HepG2 (cell line): Measurements from ENCODE around the gene VARS2. TPM values are rescaled to one million over a fixed set of nuclear protein-coding genes. Genes with fewer than 3 reads are reported as not detected.

Experiments used
- CTCF ChIP-seq: sonication (generic); formaldehyde crosslinking; IDR thresholded peaks from 2 replicates; pipeline ENCODE4 v1.5.0; 2020; ENCODE audit warnings: mild to moderate bottlenecking, missing genetic modification reagents, moderate library complexity
- HIVEP1 ChIP-seq: sonication (generic); formaldehyde crosslinking; IDR thresholded peaks from 2 replicates; pipeline ENCODE4 v1.4.0; 2020; ENCODE audit warnings: mild to moderate bottlenecking, missing genetic modification reagents
- ZNF503 ChIP-seq: sonication (generic); formaldehyde crosslinking; IDR thresholded peaks from 2 replicates; pipeline ENCODE4 v1.4.0; 2020; ENCODE audit warnings: missing genetic modification reagents
- ZSCAN5A ChIP-seq: sonication (generic); formaldehyde crosslinking; IDR thresholded peaks from 2 replicates; pipeline ENCODE4 v1.8.0; 2022; ENCODE audit warnings: mild to moderate bottlenecking, missing genetic modification reagents, borderline replicate concordance
- ZXDC ChIP-seq: sonication (generic); formaldehyde crosslinking; IDR thresholded peaks from 2 replicates; pipeline ENCODE4 v1.5.0; 2020; ENCODE audit warnings: mild to moderate bottlenecking, missing genetic modification reagents
- polyA plus RNA-seq, 8 experiments: library from polyadenylated mRNA; depleted of rRNA in 3 of 8; stranded (reverse) in 7 of 8; unstranded in 1 of 8; fragments of >200 nt; fragmentation: Illumina TruSeq in 4 of 8; extraction: Trizol in 4 of 8; gene quantifications; 2 replicates each; pipeline versions ENCODE4 v1.2.1 to v1.2.3, GENCODE V29; 2011 to 2016; ENCODE audit warnings: low read depth in 4 of 8, missing spikeins in 1 of 8, mixed read lengths in 1 of 8; ENCODE audit not compliant: insufficient read depth in 1 of 8
- total RNA-seq, 5 experiments: library from RNA; depleted of rRNA; stranded (reverse); fragments of >200 nt; fragmentation: Illumina TruSeq; extraction: Trizol; gene quantifications; 2 replicates each; pipeline ENCODE4 v1.2.3, GENCODE V29; 2016; ENCODE audit warnings: low read depth in 1 of 5
- TF ChIP-seq, protein P1 (sequence below): sonication (generic); formaldehyde crosslinking; IDR thresholded peaks from 2 replicates; pipeline ENCODE4 v1.8.0; 2023; ENCODE audit warnings: mild to moderate bottlenecking, missing genetic modification reagents
- TF ChIP-seq, protein P2 (sequence below): IDR thresholded peaks from 2 replicates; pipeline ENCODE4 v1.6.1; 2012; ENCODE audit warnings: low read depth, low read length, improper control_type of control experiment
- TF ChIP-seq, protein P3 (sequence below): fragments of 450-650 bp; IDR thresholded peaks from 2 replicates; pipeline ENCODE4 v1.6.1; 2017; ENCODE audit warnings: mild to moderate bottlenecking

VARS2 gene
- total and polyA plus RNA-seq, 2 of the 13 experiments (the other 11 are each of a cell fraction or from before 2014, with no cell fraction given), result 61.8 to 71.8 TPM

DNA sequence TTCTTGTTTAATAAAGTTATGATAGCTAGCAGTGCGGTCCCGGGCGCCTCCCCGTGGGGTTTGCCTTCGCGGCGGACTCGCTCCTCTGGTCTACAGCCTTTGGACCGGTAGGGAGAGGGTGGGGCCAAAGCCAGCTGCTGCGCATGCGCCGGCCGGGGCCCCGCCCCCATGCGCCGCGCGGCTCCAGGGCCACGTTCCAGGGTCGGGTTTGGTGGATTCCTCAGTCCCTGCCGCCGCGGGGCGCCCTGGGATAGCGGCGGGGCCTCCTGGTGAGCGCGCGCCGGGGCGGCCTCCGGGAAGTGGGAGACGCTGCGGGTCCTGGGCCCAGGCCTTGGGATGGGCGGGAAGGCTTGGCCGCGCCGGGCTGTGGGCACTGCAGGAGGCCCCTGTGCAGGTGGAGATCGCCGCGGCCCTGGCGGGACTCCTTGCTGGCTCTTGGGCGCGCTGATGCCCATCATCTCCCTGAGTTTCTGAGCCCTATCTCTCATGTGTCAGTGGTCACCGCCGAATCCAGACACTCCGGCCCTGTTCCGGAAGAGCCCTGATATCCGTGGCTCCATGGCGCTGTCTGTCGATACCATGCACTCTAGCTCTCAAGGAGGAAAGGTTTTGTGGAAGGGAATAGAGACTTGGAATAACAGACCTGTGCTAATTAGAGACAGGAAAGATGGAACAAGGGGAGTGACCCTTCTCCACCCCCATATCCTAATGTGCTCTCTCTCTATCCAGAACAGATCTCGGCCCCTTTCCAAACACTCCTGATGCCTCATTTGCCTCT is at the start of gene VARS2 (continued):
- TF ChIP-seq, protein P1, sequence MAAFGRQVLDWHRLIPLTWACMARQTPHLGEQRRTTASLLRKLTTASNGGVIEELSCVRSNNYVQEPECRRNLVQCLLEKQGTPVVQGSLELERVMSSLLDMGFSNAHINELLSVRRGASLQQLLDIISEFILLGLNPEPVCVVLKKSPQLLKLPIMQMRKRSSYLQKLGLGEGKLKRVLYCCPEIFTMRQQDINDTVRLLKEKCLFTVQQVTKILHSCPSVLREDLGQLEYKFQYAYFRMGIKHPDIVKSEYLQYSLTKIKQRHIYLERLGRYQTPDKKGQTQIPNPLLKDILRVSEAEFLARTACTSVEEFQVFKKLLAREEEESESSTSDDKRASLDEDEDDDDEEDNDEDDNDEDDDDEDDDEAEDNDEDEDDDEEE (CRISPR knock-in tag), result peak; percentile 60; the same call in 1 of the 2 replicates
- peak; percentile 73; the same call in 1 of the 2 replicates for TF ChIP-seq ZNF503 (CRISPR knock-in tag)
- TF ChIP-seq HIVEP1 (CRISPR knock-in tag), result peak; percentile 74; the same call in 1 of the 2 replicates
- peak; percentile 94; the same call in 1 of the 2 replicates for TF ChIP-seq ZXDC
- peak; percentile 77; the same call in 1 of the 2 replicates for TF ChIP-seq ZSCAN5A (CRISPR knock-in tag)
- TF ChIP-seq, protein P2, sequence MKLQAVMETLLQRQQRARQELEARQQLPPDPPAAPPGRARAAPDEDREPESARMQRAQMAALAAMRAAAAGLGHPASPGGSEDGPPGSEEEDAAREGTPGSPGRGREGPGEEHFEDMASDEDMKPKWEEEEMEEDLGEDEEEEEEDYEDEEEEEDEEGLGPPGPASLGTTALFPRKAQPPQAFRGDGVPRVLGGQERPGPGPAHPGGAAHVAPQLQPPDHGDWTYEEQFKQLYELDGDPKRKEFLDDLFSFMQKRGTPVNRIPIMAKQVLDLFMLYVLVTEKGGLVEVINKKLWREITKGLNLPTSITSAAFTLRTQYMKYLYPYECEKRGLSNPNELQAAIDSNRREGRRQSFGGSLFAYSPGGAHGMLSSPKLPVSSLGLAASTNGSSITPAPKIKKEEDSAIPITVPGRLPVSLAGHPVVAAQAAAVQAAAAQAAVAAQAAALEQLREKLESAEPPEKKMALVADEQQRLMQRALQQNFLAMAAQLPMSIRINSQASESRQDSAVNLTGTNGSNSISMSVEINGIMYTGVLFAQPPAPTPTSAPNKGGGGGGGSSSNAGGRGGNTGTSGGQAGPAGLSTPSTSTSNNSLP, result 0 out of 2 replicates have a peak, but pooled peaks have one; percentile 30
- TF ChIP-seq, protein P3, sequence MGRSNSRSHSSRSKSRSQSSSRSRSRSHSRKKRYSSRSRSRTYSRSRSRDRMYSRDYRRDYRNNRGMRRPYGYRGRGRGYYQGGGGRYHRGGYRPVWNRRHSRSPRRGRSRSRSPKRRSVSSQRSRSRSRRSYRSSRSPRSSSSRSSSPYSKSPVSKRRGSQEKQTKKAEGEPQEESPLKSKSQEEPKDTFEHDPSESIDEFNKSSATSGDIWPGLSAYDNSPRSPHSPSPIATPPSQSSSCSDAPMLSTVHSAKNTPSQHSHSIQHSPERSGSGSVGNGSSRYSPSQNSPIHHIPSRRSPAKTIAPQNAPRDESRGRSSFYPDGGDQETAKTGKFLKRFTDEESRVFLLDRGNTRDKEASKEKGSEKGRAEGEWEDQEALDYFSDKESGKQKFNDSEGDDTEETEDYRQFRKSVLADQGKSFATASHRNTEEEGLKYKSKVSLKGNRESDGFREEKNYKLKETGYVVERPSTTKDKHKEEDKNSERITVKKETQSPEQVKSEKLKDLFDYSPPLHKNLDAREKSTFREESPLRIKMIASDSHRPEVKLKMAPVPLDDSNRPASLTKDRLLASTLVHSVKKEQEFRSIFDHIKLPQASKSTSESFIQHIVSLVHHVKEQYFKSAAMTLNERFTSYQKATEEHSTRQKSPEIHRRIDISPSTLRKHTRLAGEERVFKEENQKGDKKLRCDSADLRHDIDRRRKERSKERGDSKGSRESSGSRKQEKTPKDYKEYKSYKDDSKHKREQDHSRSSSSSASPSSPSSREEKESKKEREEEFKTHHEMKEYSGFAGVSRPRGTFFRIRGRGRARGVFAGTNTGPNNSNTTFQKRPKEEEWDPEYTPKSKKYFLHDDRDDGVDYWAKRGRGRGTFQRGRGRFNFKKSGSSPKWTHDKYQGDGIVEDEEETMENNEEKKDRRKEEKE, result no peak
- peak; percentile 81 for TF ChIP-seq CTCF
